Skeletal muscle cell (primary cell): ENCODE data around the gene UXS1.

Experiments
- DNase-seq: peaks from one replicate; pipeline ENCODE4 v3.0.0-alpha.2; 2010; ENCODE audit warnings: low read depth
- H3K4me3 ChIP-seq: 2 replicates; pipeline ENCODE4 v1.5.1; 2011; ENCODE audit warnings: low read depth, mild to moderate bottlenecking, control low read depth, low read length, moderate library complexity

UXS1 gene

DNA sequence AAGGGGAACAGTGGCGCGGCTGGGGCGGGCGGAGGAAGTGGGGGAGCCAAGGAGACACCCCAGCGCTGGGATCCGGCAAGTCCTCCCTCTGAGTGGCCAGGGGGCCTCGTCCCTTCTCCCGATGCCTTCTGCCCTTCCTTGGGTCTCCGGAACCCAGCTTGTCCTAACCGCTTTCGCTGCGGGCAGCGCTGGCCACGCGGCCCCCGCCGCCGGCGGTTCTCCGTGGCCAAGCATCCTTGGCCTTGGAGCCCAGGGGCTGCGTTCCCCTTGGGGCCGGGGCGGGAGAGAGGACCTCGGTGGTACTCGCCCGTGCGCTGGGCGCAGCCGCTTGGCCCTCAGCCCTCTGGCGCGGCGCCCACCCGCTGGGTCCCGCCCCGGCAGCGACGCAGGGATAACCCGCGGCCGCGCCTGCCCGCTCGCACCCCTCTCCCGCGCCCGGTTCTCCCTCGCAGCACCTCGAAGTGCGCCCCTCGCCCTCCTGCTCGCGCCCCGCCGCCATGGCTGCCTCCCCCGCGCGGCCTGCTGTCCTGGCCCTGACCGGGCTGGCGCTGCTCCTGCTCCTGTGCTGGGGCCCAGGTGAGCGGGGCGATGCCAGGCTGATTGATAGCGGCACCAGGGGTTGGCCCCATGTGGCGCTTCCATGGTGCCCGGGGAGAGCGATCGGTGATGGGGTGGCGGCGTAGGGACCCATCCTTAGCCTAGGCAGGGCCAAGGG is 128.7 kb downstream of the UXS1 start:
- H3K4me3 ChIP-seq, result peak overlapping the region; percentile 27
- no peak for DNase-seq

DNA sequence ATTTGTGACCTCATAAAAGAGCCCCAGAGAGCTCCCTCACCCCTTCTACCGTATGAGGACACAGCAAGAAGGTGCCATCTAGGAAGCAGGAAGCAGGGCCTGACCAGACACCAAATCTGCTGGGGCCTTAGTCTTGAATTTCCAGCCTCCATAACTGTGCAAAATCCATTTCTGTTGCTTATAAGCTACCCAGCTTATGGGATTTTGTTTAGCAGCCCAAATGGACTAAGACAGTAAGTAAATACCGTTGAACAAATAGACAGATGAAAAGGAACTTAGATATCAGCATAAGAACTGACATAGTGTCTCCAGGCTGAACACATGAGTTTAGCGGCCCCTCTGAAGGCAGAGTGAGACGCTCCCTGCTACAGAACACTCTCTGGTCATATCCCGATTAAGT is 130.9 kb downstream of the UXS1 start:
- no peak overlapping the region for H3K4me3 ChIP-seq
- no peak for DNase-seq

GRCh38 chr2:106062627-106063026 is 131.5 kb downstream of the UXS1 start:
- no peak for DNase-seq
- no peak overlapping the region for H3K4me3 ChIP-seq

DNA sequence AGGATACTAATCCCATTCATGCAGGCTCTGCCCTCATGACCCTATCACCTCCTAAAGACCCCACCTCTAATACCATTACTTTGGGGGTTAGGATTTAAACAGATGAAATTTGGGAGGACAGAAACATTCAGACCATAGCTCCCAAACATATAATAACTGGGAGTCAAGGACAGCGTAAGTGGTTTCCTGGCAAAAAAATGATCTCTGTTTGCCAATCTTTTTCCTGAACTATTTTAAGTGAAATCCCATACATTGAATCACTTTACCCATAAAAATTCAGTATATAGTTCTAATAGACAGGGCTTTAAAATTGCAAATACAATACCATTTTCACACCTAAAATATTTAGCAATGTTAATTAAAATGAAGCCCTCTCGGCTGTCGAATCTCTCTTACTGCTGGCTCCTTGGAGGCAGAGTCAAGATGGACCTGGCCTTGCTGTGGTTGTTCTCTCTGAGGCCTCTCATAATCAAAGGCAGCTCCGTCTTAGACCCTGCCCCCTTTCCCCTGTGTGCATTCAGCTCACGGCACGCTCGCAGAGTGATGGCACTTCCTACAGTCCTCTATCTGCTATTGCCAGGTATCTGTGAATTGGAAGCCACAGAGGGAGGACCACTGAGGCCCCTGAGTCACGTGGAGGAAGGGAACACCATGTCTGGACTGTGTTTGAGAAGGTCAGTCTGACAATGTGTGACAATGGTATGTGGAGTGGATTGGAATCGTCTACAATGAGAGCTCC is 132.3 kb downstream of the UXS1 start:
- no peak for DNase-seq
- no peak overlapping the region for H3K4me3 ChIP-seq

DNA sequence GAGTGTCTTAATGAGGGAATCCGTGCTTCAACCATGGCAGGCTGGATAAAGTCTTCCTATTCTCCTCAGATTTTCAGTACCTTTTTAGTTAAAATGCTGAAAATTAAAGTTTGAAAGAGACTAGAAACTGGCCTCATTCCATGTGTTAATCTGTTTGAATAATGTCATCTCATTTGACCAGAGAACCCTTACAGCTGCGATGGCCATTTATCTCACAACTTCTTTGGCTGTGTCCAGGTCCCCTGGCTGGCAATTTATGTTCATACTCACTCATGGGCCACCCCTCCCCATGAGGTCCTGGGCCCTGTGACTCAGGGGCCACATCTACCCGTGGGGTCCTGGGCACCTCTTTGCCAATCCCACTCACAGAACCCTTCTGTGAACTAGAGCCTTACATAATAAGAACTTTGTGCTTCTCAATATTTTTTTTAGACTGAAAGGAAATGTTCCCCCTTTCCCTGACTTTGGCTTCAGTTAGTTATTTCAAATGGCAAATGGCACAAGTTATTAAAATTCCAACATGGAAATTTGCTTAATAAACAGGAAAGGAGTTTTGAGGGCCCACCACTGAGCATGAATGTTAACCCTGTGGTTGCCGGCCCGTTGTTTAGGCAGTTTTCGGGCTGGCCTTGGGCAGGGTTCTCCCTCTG is 134.6 kb downstream of the UXS1 start:
- no peak for DNase-seq

GRCh38 chr2:106058469-106059137 is 135.5 kb downstream of the UXS1 start:
- no peak overlapping the region for H3K4me3 ChIP-seq
- DNase-seq, result no peak

More for the DNA sequence above, 134.6 kb downstream of the UXS1 start:
- no peak overlapping the region for H3K4me3 ChIP-seq

- no peak overlapping the region for H3K4me3 ChIP-seq
- no peak for DNase-seq
Measured at GRCh38 chr2:106057206-106057605, 136.9 kb downstream of the UXS1 start.

- no peak for DNase-seq
- no peak overlapping the region for H3K4me3 ChIP-seq
Measured at GRCh38 chr2:106054880-106055655, 139.0 kb downstream of the UXS1 start.

DNA sequence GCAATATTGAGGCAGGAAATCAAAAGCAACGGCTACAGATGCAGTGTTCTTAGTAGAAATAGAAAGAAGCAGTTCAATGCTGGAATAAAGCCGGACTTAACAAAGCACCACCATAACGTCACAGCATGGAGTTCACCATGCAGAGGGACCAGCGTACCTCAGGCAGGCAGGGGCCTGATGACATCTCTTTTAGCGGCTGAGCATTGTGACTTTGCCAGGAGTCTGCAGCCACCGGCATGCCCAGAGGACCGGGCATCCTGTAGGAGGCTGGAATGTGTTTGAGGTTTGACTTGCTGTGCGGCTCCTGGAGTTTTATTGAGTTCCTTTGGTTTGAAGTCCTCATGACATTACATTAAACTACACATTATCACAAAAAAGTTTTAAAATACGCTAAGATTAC is 139.8 kb downstream of the UXS1 start:
- no peak for DNase-seq
- H3K4me3 ChIP-seq, result no peak overlapping the region

GRCh38 chr2:106053581-106053980 is 140.5 kb downstream of the UXS1 start:
- no peak overlapping the region for H3K4me3 ChIP-seq
- no peak for DNase-seq

DNA sequence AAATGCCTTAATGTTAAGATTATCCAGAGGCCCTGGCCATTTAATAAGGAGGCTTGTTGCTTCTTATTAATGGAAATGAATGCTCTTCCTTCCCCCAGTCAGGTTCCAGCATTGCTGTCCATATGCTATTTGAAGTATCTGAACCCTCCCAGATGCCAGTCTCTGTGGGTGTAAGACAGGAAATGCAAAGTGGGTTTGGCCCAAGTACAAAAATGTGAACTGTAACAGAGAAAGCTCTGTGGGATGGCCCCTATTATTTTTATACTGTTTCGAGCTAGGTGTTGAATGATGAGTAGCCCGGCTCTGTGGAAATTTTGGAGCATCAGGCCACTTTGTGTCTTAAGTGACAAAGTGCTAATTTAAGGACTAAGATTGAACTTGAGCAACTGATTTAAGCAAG is 141.0 kb downstream of the UXS1 start:
- no peak overlapping the region for H3K4me3 ChIP-seq
- peak; percentile 45 for DNase-seq

GRCh38 chr2:106044859-106045258 is 149.2 kb downstream of the UXS1 start:
- no peak overlapping the region for H3K4me3 ChIP-seq
- no peak for DNase-seq

DNA sequence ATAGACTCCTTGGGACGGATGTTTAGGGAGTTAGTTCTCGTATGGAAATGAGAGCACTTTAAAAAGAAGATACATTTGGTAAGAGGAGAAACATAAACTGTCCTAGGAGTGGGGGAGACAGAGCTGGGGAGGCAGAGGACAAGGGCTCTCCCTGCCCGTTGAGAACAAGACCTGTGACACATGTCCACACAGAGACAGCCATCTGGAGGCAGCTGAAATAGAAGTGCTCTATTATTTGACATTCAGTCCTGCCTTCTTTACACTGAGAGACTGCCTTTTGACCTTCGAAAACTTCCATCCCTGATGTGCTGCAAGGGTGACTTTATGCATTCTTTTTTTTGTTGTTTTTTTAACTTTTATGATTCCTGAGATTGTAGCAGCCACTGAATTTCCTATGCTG is 150.1 kb downstream of the UXS1 start:
- no peak overlapping the region for H3K4me3 ChIP-seq
- no peak for DNase-seq
